Stomach (tissue), 9 donors: ENCODE measurements around the gene SPTSSB. TPM values are rescaled to one million over a fixed set of nuclear protein-coding genes. Genes with fewer than 3 reads are reported as not detected.
A peak's percentile ranks its signal among the peaks of the same experiment; 100 is the strongest.

ENCODE experiments used
- DNase-seq, 2 donors: peaks; one replicate each; pipeline versions ENCODE4 v3.0.0 to v3.0.0-alpha.2; 2013 to 2019
- H3K27ac ChIP-seq, 5 donors: fragments of 200-600 bp in 4 of 5; sonication (generic) in 4 of 5; one replicate each; pipeline ENCODE4 v1.5.1; 2013 to 2019; ENCODE audit warnings: mild to moderate bottlenecking in 1 of 5, moderate library complexity in 1 of 5
- H3K27me3 ChIP-seq, 3 donors: fragments of 200-600 bp; sonication (generic); one replicate each; pipeline ENCODE4 v1.5.1; 2017 to 2019; ENCODE audit warnings: mixed run types in 1 of 3
- H3K36me3 ChIP-seq, 4 donors: fragments of 200-600 bp; sonication (generic); 1 replicate in 3 of 4; 2 replicates in 1 of 4; pipeline ENCODE4 v1.5.1; 2016 to 2019
- H3K4me1 ChIP-seq, 4 donors: fragments of 200-600 bp; sonication (generic); one replicate each; pipeline ENCODE4 v1.5.1; 2016 to 2019
- H3K4me3 ChIP-seq, 4 donors: fragments of 200-600 bp; sonication (generic) in 3 of 4; one replicate each; pipeline ENCODE4 v1.5.1; 2016 to 2019; ENCODE audit warnings: mild to moderate bottlenecking in 1 of 4
- H3K9me3 ChIP-seq, 4 donors: fragments of 200-600 bp; sonication (generic); one replicate each; pipeline ENCODE4 v1.5.1; 2016 to 2019
- EP300 ChIP-seq: sonication (generic); formaldehyde crosslinking; IDR thresholded peaks from one replicate; pipeline ENCODE4 v1.6.1; 2017; ENCODE audit warnings: antibody characterized with exemption
- POLR2A ChIP-seq, 4 donors: fragments of 450-650 bp; IDR thresholded peaks; one replicate each; pipeline ENCODE4 v1.6.1; 2016; ENCODE audit warnings: antibody characterized with exemption in 4 of 4, control low read depth in 2 of 4, mild to moderate bottlenecking in 1 of 4, moderate library complexity in 1 of 4
- POLR2AphosphoS5 ChIP-seq, 3 donors: sonication (generic); formaldehyde crosslinking; IDR thresholded peaks; one replicate each; pipeline ENCODE4 v1.6.1; 2016; ENCODE audit warnings: antibody characterized with exemption in 3 of 3
- WGBS, 5 donors: extraction: QIAGEN DNeasy Blood & Tissue Kit in 3 of 5; methylation state at CpG; one replicate each; pipeline versions ENCODE4 v1.1.5 to v1.1.7; 2013 to 2018; 5-methylcytosine and 5-hydroxymethylcytosine counted together
- intact Hi-C: fragments of 100-400 bp; cut with DNase I; formaldehyde crosslinking; loops from one replicate; pipeline ENCODE4 v1.15.1; 2023; ENCODE audit warnings: low total_unique reads
- polyA plus RNA-seq, 3 donors: library from polyadenylated mRNA; stranded (reverse); fragments of 200-250 nt; gene quantifications; one replicate each; pipeline ENCODE4 v1.2.3, GENCODE V29; 2013
- total RNA-seq, 5 donors: library from RNA; depleted of rRNA; stranded (reverse); fragments of >200 nt; gene quantifications; one replicate each; pipeline versions ENCODE4 v1.1.0 to v1.2.3, GENCODE V29; 2014 to 2016
- TF ChIP-seq, protein P1 (sequence below), 7 experiments: fragments of 450-650 bp in 4 of 7; fragments of 200-600 bp in 3 of 7; sonication (generic) in 3 of 7; IDR thresholded peaks; one replicate each; pipeline ENCODE4 v1.5.1; 2016 to 2019; ENCODE audit warnings: antibody characterized with exemption in 7 of 7, control low read depth in 2 of 7, mild to moderate bottlenecking in 1 of 7
- donor health status: healthy with polysubstance abuse.
- donor health status: Bipolar disorder and iron deficiency.
- donor health status: healthy.

Gene SPTSSB
- total and polyA plus RNA-seq, 8 donors = 0.29 to 86.3 (median 12.1) TPM

DNA sequence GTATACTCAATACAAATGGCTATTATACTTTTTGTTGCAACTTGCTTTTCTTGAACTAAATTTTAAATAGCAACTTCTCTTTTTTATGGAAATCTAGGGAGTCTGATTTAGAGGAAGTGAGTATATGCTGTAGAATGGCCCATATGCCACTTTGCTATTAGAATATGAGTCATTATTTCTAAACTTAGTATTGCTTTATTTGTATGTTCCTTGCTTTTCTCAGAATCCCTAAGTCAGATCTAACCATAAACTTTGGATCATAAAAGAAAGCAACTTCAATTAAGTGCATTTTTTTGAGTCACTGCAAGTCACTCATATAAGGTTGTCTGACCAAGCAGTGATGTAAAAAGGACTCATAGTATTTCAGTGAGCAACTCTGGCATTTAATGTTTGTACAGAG lies 17.5 kb upstream of the SPTSSB start:
- intact Hi-C loops = no loop called here

DNA sequence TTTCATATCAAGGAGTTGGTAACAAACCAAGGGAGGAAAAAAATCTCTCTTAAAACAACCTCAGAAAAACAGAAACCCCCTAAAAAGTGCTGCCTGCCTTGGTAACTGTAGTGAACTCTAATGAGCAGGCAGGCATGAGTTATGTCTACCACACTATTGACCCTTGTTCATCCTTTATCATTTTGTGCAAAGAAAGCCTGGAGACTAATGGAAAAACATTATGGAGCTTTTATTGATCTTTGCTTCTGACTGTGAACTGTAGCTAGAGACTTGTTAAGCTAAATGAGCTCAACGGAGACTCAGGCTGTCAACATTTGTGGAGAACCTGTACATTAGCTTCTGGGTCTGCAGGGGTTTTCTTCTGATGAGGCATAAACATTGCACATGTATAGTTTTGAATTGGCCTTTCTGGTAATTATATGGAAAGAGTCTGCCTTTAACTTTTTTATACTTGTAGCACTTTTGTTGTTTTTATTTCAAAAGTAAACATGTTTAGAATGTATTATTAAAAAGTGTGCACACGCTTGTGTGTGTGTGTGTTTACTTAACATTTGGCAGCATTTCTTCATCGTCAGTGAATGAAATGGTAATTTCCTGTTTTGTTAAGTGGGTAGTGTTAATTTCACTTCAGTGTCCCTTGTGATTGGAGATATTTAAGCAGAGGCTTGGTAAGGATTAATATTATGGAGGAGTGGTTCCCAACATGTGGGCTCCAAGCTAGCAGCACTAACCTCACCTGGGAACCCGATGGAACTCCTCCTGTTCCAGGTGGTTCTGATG lies 15.9 kb upstream of the SPTSSB start:
- no peak overlapping the region for H3K4me3 ChIP-seq
- no peak for TF ChIP-seq EP300
- intact Hi-C loops = no loop called here
- DNase-seq = peak in 1 of 2 donors; percentile 30
- 30 to 44% (median 32%) methylated on average over 4 of the region's 4 CpGs for WGBS, 5 donors
- no peaks in the 10 kb centered on the region for H3K36me3 ChIP-seq
- H3K4me1 ChIP-seq = peaks cover 0 to 15% (median 8%) of the 10 kb centered on the region in 4 donors
- H3K27ac ChIP-seq = no peak overlapping the region
- no peaks in the 10 kb centered on the region for H3K27me3 ChIP-seq
- H3K9me3 ChIP-seq = no peaks in the 10 kb centered on the region

More for the DNA sequence above, 17.5 kb upstream of the SPTSSB start:
- no peak for TF ChIP-seq EP300
- TF ChIP-seq, protein P1, sequence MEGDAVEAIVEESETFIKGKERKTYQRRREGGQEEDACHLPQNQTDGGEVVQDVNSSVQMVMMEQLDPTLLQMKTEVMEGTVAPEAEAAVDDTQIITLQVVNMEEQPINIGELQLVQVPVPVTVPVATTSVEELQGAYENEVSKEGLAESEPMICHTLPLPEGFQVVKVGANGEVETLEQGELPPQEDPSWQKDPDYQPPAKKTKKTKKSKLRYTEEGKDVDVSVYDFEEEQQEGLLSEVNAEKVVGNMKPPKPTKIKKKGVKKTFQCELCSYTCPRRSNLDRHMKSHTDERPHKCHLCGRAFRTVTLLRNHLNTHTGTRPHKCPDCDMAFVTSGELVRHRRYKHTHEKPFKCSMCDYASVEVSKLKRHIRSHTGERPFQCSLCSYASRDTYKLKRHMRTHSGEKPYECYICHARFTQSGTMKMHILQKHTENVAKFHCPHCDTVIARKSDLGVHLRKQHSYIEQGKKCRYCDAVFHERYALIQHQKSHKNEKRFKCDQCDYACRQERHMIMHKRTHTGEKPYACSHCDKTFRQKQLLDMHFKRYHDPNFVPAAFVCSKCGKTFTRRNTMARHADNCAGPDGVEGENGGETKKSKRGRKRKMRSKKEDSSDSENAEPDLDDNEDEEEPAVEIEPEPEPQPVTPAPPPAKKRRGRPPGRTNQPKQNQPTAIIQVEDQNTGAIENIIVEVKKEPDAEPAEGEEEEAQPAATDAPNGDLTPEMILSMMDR (IDR thresholded peaks at IDR 0.05) = no peak
- no peak for TF ChIP-seq POLR2A (IDR thresholded peaks at IDR 0.05)
- TF ChIP-seq POLR2AphosphoS5 (IDR thresholded peaks at IDR 0.05) = no peak
- H3K27me3 ChIP-seq = no peaks in the 10 kb centered on the region
- no peak overlapping the region for H3K27ac ChIP-seq
- no peak overlapping the region for H3K4me3 ChIP-seq
- DNase-seq = no peak
- H3K36me3 ChIP-seq = no peaks in the 10 kb centered on the region
- H3K9me3 ChIP-seq = no peaks in the 10 kb centered on the region
- peaks cover 7 to 30% (median 19%) of the 10 kb centered on the region in 4 donors for H3K4me1 ChIP-seq

DNA sequence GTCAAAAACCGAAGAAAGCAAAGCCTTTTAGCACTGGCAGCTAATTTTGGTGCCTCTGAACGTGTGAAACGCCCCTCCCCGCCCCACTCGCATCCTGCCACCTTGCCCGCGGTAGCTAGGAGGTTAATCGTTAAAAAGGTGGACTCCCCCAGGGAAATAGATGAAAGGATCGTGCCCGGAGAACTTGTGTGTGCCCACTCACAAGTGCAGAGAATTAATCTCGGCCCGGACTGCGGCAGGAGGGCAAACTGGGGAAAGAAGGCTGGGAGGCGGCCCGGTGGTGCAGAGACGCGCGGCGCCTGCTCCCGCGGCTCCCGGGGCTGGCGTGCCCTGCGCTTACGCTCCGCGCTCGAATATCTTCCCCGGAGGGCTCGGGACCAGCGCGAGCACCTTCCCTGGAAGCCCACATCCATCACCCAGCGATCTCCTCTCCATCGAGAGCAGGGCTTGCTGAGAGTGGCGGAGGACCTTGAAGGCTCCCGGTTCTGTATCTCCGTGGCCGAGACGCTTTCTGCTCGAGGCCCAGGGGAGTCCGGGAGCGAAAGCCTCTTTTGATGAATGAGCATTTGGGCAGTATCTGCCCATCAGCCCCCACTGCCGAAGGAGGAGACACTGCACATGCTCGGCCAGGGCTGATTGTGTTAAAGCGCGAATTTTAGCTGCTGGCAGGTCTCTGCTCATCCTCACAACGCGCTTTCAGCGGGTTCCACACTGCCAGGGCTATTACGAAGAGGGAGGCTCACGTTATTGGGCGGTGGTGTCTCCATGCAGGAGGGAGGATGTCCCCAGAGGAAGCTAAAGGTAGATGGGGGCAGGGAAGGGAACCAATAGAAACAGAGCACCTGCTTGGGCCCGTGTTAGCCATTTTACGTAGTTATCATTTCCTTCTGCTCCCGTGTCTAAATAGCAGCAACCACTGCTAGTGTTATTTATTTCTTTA lies 1.3 kb upstream of the SPTSSB start:
- H3K27ac ChIP-seq = peak overlapping the region; percentile 73 to 85 (median 84)
- peaks cover 12 to 26% (median 22%) of the 10 kb centered on the region in 4 donors for H3K4me1 ChIP-seq
- TF ChIP-seq, protein P1 (IDR thresholded peaks at IDR 0.05) = no peak
- TF ChIP-seq POLR2AphosphoS5 (IDR thresholded peaks at IDR 0.05) (peak in 1 of 3 donors; percentile 55), POLR2A (IDR thresholded peaks at IDR 0.05) (no peak)
- H3K36me3 ChIP-seq = no peaks in the 10 kb centered on the region
- intact Hi-C loops = no loop called here
- H3K27me3 ChIP-seq = peaks cover 0 to 24% (median 19%) of the 10 kb centered on the region in 3 donors
- H3K9me3 ChIP-seq = no peaks in the 10 kb centered on the region
- peak; percentile 44 to 65 for DNase-seq
- WGBS, 5 donors = 2 to 6% (median 2%) methylated on average over 33 to 55 of the region's 55 CpGs
- peak overlapping the region; percentile 48 to 67 (median 54) for H3K4me3 ChIP-seq

DNA sequence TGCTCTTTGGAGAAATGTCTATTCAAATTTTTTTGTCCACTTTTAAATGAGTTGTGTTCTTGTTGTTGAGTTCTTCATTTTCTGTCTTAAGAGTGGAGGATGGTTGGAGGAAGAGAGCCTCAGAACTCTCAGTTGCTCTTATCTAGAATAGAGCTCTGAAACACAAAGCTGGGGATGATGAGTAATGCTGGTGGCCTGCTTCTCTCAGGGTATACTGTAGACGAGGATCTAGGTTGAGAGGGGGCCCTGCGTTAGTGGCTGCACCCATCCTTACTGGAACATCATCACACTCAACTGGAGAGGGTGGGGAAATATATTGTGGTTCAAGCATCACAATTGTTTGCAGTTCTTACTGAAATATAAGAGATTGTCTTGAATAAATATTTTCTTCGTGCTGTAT lies 1.8 kb downstream of the SPTSSB start:
- TF ChIP-seq EP300 (no peak), POLR2A (IDR thresholded peaks at IDR 0.05) (no peak), POLR2AphosphoS5 (IDR thresholded peaks at IDR 0.05) (no peak)
- TF ChIP-seq, protein P1 (IDR thresholded peaks at IDR 0.05) = no peak
- Histone ChIP-seq H3K4me1 (peaks cover 12 to 26% (median 22%) of the 10 kb centered on the region in 4 donors), H3K27me3 (peaks cover 0 to 24% (median 19%) of the 10 kb centered on the region in 3 donors), H3K9me3 (no peaks in the 10 kb centered on the region), H3K4me3 (no peak overlapping the region), H3K27ac (no peak overlapping the region), H3K36me3 (no peaks in the 10 kb centered on the region)
- WGBS, 5 donors = 48 to 65% (median 61%) methylated on average over 3 of the region's 3 CpGs
- intact Hi-C loops = no loop called here
- no peak for DNase-seq
